Stimulated activated CD4-positive, alpha-beta T cell treated with anti-CD3 and anti-CD28 coated beads, Interleukin-1b, Interleukin-23, amount 100 ng/mL, for 48 hours (primary cell): ENCODE results near the gene GADL1.
A peak's percentile ranks its signal among the peaks of the same experiment; 100 is the strongest.

Experiments used
- DNase-seq: peaks from one replicate; pipeline ENCODE4 v3.0.0-alpha.2; 2020

The GADL1 gene

DNA sequence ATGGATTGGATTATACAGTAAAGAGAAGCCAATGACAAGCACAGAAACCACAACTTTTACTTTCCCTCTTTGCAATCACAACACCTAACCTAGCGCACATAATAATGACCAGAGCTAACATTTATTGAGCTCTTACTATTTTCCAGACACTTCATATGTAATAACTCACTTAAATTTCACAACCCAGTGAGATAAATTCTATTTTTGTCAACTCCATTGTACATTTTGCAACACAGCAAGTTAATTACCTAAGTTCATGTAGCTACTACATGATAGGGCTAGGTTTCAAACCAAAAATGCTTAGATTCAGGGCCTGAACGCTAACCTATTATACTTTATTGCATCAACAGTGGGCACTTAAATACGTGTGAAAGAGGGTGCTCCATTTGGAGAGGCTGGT lies 89.5 kb downstream of the GADL1 start:
- DNase-seq, result no peak

DNA sequence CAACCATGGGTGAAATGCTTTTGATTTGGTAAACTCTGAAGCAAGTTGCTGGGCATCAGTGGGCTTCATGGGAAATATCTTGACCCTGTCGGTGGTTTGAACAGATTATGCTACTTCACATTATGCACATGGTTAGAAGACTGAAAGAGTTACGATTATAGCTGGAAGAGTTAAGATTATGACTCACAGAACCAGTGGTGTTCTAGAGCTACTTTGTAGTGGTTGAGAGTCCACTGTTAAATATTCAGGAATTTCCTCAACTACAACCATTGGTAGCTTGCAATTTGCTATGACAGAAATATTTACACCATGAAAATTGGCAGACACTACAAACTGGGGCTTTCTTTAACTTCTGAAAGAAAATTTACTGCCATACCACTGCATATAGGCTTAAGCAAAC lies 99.3 kb downstream of the GADL1 start:
- DNase-seq, result no peak

GRCh38 chr3:30793740-30794139 lies 100.7 kb downstream of the GADL1 start:
- no peak for DNase-seq

DNA sequence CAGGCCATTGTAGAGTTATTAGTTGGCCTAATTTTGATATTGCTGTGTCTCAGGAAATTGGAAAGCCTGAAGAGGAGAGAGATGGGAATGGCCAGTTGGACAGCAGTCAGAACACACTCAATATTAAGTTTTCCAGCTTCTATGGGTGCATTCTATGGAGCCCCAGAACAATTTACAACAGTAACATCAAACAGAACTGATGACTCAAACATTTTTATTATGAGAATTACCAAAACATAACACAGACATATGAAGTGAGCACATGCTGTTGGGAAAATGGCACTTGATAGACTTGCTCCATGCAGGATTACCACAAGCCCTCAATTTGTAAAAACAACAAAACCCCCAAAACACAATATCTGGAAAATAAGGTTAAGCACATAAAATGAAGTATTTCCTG lies 104.3 kb downstream of the GADL1 start:
- no peak for DNase-seq

DNA sequence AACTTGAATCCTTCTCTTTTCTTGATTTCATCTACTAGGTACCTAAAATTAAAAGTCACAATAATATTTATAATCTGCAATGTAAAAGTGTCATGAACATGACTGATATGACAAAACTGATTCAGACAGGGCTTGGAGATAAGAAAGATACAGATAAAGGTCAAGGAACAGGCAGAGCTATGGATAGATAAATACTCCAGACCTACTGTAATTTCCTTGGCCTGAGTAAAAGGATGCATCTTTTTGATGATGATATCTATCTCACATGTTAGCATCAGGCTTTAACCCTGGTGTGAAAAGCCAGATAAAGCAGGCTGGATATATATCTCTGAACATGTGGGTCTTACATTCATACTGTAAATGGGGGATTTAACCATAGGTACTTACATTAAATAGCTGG lies 108.1 kb downstream of the GADL1 start:
- DNase-seq, result no peak

- DNase-seq, result no peak
These were observed 114.7 kb downstream of the GADL1 start for GRCh38 chr3:30779686-30780287.

- no peak for DNase-seq
These were observed 115.5 kb downstream of the GADL1 start for GRCh38 chr3:30778933-30779332.

GRCh38 chr3:30777426-30778113 lies 116.9 kb downstream of the GADL1 start:
- DNase-seq, result no peak

GRCh38 chr3:30776186-30776815 lies 118.2 kb downstream of the GADL1 start:
- DNase-seq, result no peak

DNA sequence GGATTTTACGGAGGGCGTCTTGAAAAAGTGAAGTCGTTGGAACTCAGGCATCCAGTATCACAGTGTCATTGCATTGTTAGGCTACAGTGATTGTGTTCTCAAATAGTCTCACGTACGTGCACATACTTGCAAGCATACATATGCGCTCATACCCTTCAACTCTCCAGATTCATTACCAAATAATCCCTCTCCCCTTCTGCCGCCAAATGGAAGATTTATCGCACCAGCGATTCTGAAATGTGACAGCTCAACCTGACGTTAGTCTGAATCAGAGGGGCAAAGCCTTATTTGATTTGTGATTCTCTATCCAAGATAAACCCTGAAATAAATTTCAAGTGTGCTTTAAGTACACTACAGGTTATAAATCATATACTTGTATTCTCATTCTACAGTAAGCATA lies 119.4 kb downstream of the GADL1 start:
- no peak for DNase-seq

- DNase-seq, result no peak
These were observed 120.4 kb downstream of the GADL1 start for GRCh38 chr3:30774062-30774461.

- no peak for DNase-seq
These were observed 124.1 kb downstream of the GADL1 start for GRCh38 chr3:30770387-30770786.

DNA sequence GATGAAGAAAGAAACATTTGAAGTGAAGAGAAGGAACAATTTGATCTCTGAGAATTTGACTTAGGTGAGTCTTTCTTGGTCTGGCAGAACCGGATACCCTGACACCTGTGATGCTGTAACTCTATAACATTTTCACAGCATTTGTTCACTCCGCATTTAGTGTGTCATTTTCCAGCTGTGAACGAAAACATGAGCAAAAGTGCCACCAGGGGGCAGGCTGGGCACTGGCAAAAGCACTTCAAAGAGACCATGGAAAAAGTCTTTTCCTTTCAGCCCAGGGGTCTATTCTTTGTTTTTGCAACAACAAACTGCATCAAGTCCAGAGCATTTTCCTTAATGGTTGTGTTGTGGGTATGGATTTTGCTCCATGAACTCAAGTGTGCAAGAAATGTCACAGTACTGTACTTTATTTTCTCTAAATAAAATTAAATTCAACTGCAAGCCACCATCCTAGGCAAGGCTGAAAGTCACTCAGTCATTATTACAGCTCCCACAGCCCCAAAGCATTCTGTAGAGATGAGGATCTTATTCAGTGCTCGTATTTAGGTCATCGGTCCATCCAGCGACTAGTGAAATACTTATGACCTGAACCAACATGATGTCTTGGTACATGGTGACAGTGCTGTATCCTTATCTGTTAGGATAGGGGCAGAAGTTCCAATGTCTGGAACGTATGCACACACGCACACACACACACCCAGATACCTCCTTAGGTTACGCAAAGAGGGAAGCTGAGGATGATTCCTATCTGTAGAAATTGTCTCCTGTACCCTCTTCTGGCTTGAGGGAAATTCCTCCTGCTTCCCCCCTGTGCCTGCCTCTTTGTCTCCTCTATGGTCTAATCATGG lies 125.5 kb downstream of the GADL1 start:
- DNase-seq, result peak; percentile 64

DNA sequence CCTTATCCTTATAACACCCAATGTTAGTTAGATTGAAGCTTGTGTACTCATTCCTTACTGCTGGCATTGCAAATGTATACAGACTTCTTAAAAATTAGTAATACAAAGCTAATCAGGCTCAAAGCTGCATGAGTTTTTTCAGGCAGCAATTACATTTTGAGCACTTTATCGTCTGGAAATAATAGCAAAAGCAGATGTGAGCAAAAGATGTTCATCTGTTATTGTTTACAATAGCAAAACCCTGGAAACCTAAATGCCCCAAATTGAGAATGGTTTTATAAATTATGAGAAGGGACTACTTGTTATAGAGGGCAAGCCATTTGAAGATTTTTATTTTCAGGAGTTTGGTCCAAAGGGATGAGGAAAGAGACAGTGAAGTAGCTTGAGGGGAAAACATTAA lies 126.4 kb downstream of the GADL1 start:
- DNase-seq, result no peak

DNA sequence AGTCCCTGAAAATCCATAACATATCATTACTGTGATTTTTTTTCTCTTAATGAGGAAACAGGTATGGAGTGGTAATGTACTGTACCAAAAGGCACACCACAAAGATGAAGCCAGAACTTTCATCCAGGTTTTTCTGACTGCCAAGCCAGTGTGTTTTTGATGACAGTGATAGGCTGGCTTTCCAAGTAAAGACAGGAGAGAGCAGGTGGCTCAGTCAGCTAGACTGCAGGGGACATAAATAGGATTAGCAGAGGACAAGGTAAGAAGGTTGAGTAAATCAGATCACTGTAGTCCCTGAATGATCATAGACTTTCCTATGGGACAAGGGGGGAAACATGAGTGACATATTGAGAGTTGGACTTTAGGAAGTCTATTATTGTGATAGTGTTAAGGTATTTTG lies 127.9 kb downstream of the GADL1 start:
- no peak for DNase-seq

DNA sequence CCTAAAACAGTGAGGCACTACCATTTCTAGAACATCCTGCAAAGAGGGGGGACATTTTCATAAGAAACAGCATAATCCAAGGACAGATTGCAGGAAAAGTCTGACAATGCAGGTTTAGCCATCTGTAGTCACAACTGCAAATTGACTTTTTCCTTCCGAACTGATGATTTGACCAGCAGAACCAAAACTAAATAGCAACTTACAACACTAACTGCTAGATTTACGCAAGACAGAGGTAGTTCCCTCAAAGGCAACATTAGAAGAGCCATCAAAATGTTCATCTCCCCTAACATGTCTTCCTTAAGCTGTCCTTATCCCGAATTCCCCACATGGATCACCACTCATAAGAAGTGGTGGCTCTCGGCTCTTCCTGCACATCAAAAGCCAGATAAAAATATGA lies 129.6 kb downstream of the GADL1 start:
- DNase-seq, result no peak

GRCh38 chr3:30764281-30764680 lies 130.2 kb downstream of the GADL1 start:
- no peak for DNase-seq

GRCh38 chr3:30761374-30761773 lies 133.1 kb downstream of the GADL1 start:
- no peak for DNase-seq

DNA sequence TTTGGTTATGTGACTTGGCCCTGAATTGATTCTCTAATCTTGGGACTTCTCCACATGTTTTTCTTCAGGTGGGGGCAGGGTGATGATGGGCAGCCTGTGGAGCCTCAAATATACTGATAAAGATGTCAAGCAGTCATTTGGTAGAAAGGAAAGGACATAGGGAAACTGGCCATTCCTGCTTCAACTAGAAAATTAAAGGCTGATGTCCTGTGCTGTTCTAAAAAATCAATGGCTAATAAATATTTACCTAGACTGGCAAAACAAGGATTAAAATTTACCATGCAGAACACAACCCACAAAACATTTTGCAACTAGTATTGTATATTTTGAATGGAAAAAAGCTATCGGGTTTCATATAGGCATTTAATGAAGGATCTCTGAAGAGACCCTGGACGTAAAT lies 133.7 kb downstream of the GADL1 start:
- DNase-seq, result no peak

DNA sequence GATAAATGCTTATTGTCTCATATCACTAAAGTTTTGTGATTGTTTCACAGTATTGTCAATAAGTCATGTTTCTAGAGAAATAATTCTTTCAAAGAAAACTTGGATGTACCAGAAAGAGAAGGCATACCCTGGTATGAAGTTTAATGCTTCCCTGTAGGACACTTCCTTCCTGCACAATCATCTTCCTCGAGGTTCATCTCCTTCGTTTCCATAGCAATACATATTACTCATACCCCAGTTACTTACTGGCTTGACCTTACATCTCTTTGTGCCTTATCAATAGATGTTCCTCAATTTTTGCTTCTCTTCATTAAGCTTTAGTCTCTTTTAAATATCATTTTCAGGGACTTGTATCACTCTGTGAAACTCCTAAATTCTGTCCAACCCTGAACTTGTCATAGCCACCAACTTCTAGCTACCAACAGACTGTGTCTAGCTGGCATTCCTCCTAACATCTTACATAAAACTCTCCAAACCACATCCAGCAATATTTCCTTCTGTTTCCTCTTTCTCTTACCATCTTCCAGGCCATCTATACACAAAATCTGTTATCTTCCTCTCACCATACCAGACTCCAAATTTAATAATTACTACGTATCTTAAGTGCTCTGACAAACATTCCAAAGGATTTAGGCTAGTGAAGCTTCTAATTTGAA lies 134.3 kb downstream of the GADL1 start:
- no peak for DNase-seq

- DNase-seq, result no peak
These were observed 138.2 kb downstream of the GADL1 start for GRCh38 chr3:30756218-30756617.

- no peak for DNase-seq
These were observed 140.0 kb downstream of the GADL1 start for GRCh38 chr3:30754426-30754825.

- DNase-seq, result no peak
These were observed 140.7 kb downstream of the GADL1 start for GRCh38 chr3:30753766-30754165.
